ACHN (cell line): ENCODE results near the gene JAML.

Experiments used
- DNase-seq: peaks from one replicate; pipeline ENCODE4 v3.0.0-alpha.2; 2015
- in situ Hi-C: cut with HindIII; loops from 2 replicates; pipeline ENCODE4 v1.10.0; 2017; ENCODE audit warnings: low sequenced_read_pairs, low pct_ligation_motif_present, low pct_unique_long_range_greater_than_20kb

The JAML gene

DNA sequence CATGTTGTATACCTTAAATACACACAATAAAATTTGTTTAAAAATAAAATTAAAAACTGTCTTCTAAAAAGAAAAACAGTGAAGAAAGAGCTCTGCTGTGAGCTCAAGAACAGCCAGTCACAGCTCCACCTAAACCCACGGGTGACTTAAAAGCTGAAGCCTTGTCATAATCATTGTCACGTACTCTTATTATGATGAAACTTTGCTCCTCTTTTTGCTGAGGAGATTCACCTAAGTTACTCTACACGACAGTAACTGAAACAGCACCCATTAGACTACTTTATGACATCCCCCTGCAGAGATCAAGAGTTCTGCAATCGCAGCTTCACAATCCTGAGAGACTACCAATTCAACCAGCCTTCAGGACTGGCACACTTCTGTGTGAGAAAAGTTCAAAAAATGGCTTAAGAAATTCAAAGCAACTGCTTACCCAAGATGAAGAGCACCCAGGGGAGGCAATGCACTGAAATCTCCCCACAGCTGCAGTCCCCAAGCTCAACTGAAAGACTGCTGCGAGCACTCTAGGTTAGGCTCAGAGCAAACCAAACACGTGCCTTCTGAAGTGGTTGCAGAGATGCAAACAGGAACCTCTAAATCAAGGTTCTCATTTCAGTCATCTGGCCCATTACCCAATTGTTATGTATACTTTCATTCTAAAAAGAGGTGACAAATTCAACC lies at the start of gene JAML:
Gene JAML, minus strand, starts transcription at position 501 of the 678 bp plus-strand sequence. CDS start 10,145 bp downstream, outside the sequence.
- in situ Hi-C loops: no loop called here
- DNase-seq: no peak

DNA sequence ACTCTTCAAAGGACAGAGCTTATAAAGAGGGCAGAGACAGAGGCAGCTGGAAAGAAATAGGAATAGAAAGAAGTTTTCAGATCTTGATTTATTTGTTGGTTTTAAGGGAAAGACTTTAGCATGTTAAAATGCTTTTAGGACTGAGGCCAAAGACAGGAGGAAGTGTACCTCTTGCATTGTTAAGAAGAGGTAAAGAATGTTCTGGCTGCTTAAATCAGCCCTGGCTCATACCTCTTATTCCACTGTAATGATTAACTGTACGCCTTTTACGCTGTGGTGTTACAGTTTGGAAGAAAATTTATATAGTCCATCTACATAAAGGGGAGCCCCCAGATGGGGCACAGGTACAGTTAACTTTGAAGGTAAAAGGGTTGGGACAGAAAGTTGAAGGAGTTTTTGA lies 49.4 kb upstream of the JAML start:
- in situ Hi-C loops: no loop called here
- no peak for DNase-seq

- DNase-seq: no peak
- in situ Hi-C loops: no loop called here
These were observed 47.2 kb upstream of the JAML start for GRCh38 chr11:118272001-118272400.

GRCh38 chr11:118267486-118267885 lies 42.7 kb upstream of the JAML start:
- in situ Hi-C loops: no loop called here
- DNase-seq: no peak

DNA sequence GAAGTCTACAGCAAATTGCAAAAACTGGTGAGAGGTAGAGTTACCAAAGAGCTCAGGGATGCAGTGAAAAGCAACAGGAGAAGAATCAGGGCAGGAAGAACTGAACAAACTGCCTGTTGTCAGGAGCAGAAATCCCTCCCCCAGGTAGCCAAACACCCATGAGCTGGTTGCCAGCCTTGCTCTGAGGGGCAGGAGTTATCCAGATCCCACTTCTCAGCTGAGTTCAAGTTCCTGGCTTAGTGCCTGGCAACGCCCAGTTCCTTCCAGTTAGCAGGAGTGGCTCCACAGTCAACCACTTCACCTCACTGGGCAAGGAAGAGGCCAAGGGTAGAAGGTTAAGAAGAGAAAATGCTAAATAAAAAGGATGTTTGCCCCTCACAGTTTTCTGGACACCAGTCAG lies 41.1 kb upstream of the JAML start:
- DNase-seq: no peak

GRCh38 chr11:118264569-118265465 lies 40.0 kb upstream of the JAML start:
- DNase-seq: peak; percentile 45
- in situ Hi-C loops: no loop called here

More for the DNA sequence above, 41.1 kb upstream of the JAML start:
- in situ Hi-C loops: no loop called here

- in situ Hi-C loops: no loop called here
- peak; percentile 63 for DNase-seq
These were observed 39.1 kb upstream of the JAML start, which contains the start of gene MPZL2 for GRCh38 chr11:118263695-118264568. Gene MPZL2, minus strand, starts transcription at chr11:118264297. Its CDS starts 144 bp downstream, at chr11:118264153.

- in situ Hi-C loops: no loop called here
- no peak for DNase-seq
These were observed 38.3 kb upstream of the JAML start for GRCh38 chr11:118263112-118263511.

- DNase-seq: no peak
- in situ Hi-C loops: no loop called here
These were observed 35.5 kb upstream of the JAML start for GRCh38 chr11:118260353-118260752.

DNA sequence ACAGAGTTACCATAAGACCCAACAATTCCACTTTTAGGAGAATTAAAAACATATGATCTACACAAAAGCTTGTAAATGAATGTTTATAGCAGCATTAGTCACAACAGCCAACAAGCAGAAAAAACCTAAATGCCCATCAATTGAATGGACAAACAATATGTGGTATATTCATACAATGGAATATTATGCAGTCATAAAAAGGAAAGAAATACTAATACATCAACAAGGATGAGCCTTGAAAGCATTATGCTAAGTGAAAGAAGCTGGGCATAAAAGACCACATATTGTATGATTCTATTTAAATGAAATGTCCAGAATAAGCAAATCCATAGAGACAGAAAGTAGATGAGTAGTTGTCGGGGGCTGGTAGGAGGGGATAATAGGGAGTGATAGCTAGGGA lies 34.3 kb upstream of the JAML start:
- no peak for DNase-seq
- in situ Hi-C loops: no loop called here

DNA sequence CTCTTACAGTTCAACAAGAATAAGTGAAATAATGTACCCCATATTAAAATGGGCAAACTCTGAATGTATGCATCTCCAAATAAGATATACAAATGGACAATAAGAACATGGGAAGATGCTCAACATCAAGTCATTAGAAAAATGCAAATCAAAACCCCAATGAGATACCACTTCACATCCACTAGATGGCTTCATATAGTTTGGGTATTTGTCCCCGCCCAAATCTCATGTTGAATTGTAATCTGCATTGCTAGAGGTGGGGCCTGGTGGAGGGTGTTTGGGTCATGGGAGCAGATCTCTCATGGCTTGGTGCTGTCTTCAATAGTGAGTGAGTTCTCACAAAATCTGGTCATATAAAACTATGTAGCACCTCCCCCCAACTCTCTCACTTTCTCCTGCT lies 33.6 kb upstream of the JAML start:
- no peak for DNase-seq
- in situ Hi-C loops: no loop called here

GRCh38 chr11:118252688-118253087 lies 27.9 kb upstream of the JAML start:
- in situ Hi-C loops: no loop called here
- no peak for DNase-seq

- peak; percentile 79 for DNase-seq
- in situ Hi-C loops: no loop called here
These were observed 27.2 kb upstream of the JAML start, which contains the start of gene MPZL3 for GRCh38 chr11:118251858-118252652. Gene MPZL3, minus strand, starts transcription at chr11:118252365. Its CDS starts 71 bp downstream, at chr11:118252294.

DNA sequence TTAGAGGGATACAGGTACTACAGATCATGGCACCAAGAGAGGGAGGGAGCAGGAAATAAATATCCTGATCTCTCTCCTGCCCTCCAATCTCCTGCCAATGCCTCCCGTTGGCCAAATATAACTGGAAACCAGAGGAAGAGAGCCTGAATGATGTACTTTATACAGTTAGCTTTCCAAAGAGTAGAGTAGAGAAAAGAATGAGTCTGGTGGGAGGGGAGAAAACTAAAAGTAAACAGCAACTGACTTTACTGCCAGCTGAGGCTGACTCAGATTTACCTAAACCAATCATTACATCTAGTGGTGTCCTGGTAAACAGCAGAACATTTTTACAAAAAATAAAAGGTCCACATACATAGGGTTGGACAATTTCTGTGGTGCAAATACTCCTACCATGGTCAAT lies 22.2 kb upstream of the JAML start:
- in situ Hi-C loops: no loop called here
- no peak for DNase-seq

DNA sequence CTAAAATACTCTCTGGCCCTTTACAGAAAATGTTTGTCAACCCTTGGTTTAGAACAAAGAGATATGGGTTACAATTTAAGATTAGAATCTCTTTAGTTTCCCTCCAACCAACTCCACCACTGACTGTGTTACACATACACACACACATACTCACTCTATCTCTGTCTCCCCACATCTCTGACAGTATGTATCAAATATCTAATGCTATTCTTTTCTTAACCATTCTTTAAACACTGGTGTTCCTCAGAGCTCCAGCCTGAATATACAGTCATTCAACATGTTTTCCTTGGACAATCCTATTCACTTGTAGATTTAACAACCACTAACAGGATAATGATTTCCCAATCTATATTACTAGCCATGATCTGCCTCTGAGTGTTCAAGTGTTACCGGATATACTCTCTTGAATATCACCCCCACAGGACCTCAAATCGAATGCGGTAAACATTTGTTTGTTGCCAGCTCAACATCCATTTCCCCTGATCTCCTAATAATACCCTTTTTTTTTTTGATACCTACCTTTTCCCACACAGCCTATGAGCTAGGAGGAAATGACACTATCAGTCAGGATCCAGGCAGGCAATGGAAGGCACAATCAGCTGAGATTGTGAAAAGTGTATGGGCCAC lies 21.2 kb upstream of the JAML start:
- DNase-seq: no peak
- in situ Hi-C loops: no loop called here

GRCh38 chr11:118243993-118244762 lies 19.4 kb upstream of the JAML start:
- in situ Hi-C loops: no loop called here
- no peak for DNase-seq

DNA sequence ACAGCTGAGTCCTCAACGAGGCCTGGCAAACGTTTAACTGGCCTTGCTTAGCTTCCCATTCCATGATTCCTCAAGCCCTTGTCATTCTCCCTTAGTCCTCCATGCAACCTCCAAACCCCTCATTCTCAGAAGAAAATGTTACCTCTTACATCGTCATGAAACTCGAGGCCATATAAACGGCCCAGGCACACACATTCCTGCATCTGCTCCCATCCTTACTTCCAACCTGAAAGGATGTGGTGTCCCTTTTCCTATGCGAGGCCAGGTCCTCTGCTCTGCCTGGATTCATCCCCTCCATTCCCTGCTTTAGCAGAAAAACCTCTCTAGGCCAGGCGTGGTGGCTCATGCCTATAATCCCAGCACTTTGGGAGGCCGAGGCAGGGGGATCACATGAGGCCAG lies 18.4 kb upstream of the JAML start:
- in situ Hi-C loops: no loop called here
- DNase-seq: no peak
